Activated B cell treated with CpG ODN at 0.5 μM for 24 hours (primary cell): ENCODE measurements around the gene PLXNC1. TPM values are rescaled to one million over a fixed set of nuclear protein-coding genes. Genes with fewer than 3 reads are reported as not detected.

Experiments used
- ATAC-seq: fragments of 200-7000 bp; cut with Tn5 transposase; one replicate; pipeline ENCODE4 v1.10.0; 2021; ENCODE audit warnings: low read depth, mild to moderate bottlenecking, moderate library complexity
- CTCF ChIA-PET: fragments of 350-600 bp; sonication (Branson Sonifier 250); formaldehyde crosslinking; loops from one replicate; lab custom pipeline; 2021; ENCODE audit warnings: antibody characterized with exemption; lab: Charles Lee
- POLR2A ChIA-PET: fragments of 350-600 bp; sonication (Branson Sonifier 250); formaldehyde crosslinking; loops from one replicate; lab custom pipeline; 2021; ENCODE audit warnings: antibody characterized with exemption; lab: Charles Lee
- DNase-seq: peaks from one replicate; pipeline ENCODE4 v3.0.0; 2022
- H3K27ac Mint-ChIP-seq: one replicate; pipeline ENCODE4 v1.8.0; 2020; ENCODE audit warnings: mixed read lengths
- H3K27me3 Mint-ChIP-seq: one replicate; pipeline ENCODE4 v1.8.0; 2021; ENCODE audit warnings: mixed read lengths
- H3K36me3 Mint-ChIP-seq: one replicate; pipeline ENCODE4 v1.8.0; 2021; ENCODE audit warnings: low read depth, mixed read lengths
- H3K4me1 Mint-ChIP-seq: one replicate; pipeline ENCODE4 v1.8.0; 2021; ENCODE audit warnings: mixed read lengths
- H3K4me3 Mint-ChIP-seq: one replicate; pipeline ENCODE4 v1.8.0; 2020; ENCODE audit warnings: mild to moderate bottlenecking, mixed read lengths
- H3K9me3 Mint-ChIP-seq: one replicate; pipeline ENCODE4 v1.8.0; 2020; ENCODE audit warnings: mixed read lengths
- CTCF ChIP-seq: fragments of 200-600 bp; IDR thresholded peaks from one replicate; pipeline ENCODE4 v1.8.0; 2022; ENCODE audit warnings: antibody characterized with exemption, mild to moderate bottlenecking
- intact Hi-C: fragments of 100-400 bp; cut with micrococcal nuclease; formaldehyde crosslinking; loops from one replicate; pipeline ENCODE4 v1.15.1; 2024
- total RNA-seq: library from RNA; stranded (reverse); gene quantifications from 2 replicates; pipeline ENCODE4 v1.2.3, GENCODE V29; 2022

PLXNC1 gene
- total RNA-seq, 1 donor from 2014 or later: 30.9 TPM

- TF ChIP-seq CTCF: no peak
- CTCF ChIA-PET: interaction anchor here (1.0 to 1.2 kb wide), 4 partner anchors 25 to 79 kb away, joined by 3 to 4 read pairs (median 4); no protein-coding TSS in a partner anchor
- Mint-ChIP-seq H3K4me3 (peak overlapping the region; percentile 65), H3K27ac (peak overlapping the region; percentile 77), H3K9me3 (peaks cover 8% of the 10 kb centered on the region), H3K4me1 (peaks cover 48% of the 10 kb centered on the region), H3K36me3 (peaks cover 34% of the 10 kb centered on the region), H3K27me3 (no peaks in the 10 kb centered on the region)
- intact Hi-C loops: loop anchor here (1.0 kb wide), 2 partner anchors 23 to 67 kb away; no protein-coding TSS in a partner anchor
- ATAC-seq (peak; percentile 47), DNase-seq (no peak)
- POLR2A ChIA-PET: interaction anchor here (0.8 to 4.3 kb wide), 8 partner anchors 22 to 116 kb away, joined by 3 to 19 read pairs (median 5); no protein-coding TSS in a partner anchor
Observed at GRCh38 chr12:94173660-94174265, 25.4 kb downstream of the PLXNC1 start.

GRCh38 chr12:94174576-94174975, 26.2 kb downstream of the PLXNC1 start:
- Mint-ChIP-seq H3K4me3 (peak overlapping the region; percentile 65), H3K4me1 (peaks cover 49% of the 10 kb centered on the region), H3K27ac (peak overlapping the region; percentile 77), H3K27me3 (no peaks in the 10 kb centered on the region), H3K36me3 (peaks cover 29% of the 10 kb centered on the region), H3K9me3 (peaks cover 8% of the 10 kb centered on the region)
- DNase-seq: no peak
- ChIA-PET CTCF (interaction anchor here (1.0 kb wide), 1 partner anchor 78 kb away, joined by 3 read pairs; no protein-coding TSS in a partner anchor), POLR2A (interaction anchor here (0.7 to 4.3 kb wide), 5 partner anchors 26 to 113 kb away, joined by 3 to 19 read pairs (median 8); no protein-coding TSS in a partner anchor)
- TF ChIP-seq CTCF: no peak
- ATAC-seq: peak; percentile 47
- intact Hi-C loops: no loop called here

- ChIA-PET POLR2A (interaction anchor here (2.6 to 4.3 kb wide), 3 partner anchors 27 to 87 kb away, joined by 8 to 19 read pairs (median 14); no protein-coding TSS in a partner anchor), CTCF (interaction anchor here (1.3 kb wide), 1 partner anchor 32 kb away, joined by 4 read pairs; no protein-coding TSS in a partner anchor)
- Mint-ChIP-seq H3K4me1 (peaks cover 50% of the 10 kb centered on the region), H3K27me3 (no peaks in the 10 kb centered on the region), H3K9me3 (peaks cover 8% of the 10 kb centered on the region), H3K4me3 (peak overlapping the region; percentile 50), H3K27ac (peak overlapping the region; percentile 65), H3K36me3 (peaks cover 25% of the 10 kb centered on the region)
- TF ChIP-seq CTCF: no peak
- ATAC-seq (peak; percentile 59), DNase-seq (no peak)
- intact Hi-C loops: loop anchor here (1.0 to 2.0 kb wide), 2 partner anchors 15 to 32 kb away; no protein-coding TSS in a partner anchor
Observed at GRCh38 chr12:94175763-94176668, 27.6 kb downstream of the PLXNC1 start.

- POLR2A ChIA-PET: interaction anchor here (1.2 kb wide), 1 partner anchor 27 kb away, joined by 4 read pairs; no protein-coding TSS in a partner anchor
- Mint-ChIP-seq H3K27me3 (no peaks in the 10 kb centered on the region), H3K4me1 (peaks cover 42% of the 10 kb centered on the region), H3K27ac (no peak overlapping the region), H3K4me3 (no peak overlapping the region), H3K9me3 (peaks cover 8% of the 10 kb centered on the region), H3K36me3 (peaks cover 22% of the 10 kb centered on the region)
- DNase-seq (no peak), ATAC-seq (no peak)
- intact Hi-C loops: no loop called here
- TF ChIP-seq CTCF: no peak
- CTCF ChIA-PET: no interaction called here
Observed at GRCh38 chr12:94178054-94178453, 29.7 kb downstream of the PLXNC1 start.
